Effector CD4-positive, alpha-beta T cell (primary cell): ENCODE measurements around the gene LDLRAD3.
"Not testable (repeated sequence)": the region's sequence is repeated elsewhere in the genome, so short reads cannot be mapped to it uniquely, and the experiment has no call there.

Experiments
- DNase-seq: peaks from one replicate; pipeline ENCODE4 v3.0.0-alpha.2; 2020

Gene LDLRAD3

DNA sequence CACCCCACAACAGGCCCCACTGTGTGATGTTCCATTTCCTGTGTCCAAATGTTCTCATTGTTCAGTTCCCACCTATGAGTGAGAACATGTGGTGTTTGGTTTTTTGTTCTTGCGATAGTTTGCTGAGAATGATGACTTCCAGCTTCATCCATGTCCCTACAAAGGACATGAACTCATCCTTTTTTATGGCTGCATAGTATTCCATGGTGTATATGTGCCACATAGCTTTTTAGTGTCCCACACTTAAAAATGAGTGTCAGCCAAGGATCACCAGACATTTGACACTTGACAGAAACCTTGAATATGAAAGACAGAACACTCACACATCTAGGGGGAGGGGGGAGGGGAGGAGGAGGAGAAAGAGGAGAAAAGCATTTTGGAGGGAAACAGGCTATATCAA lies 245.9 kb downstream of the LDLRAD3 start:
- not testable (repeated sequence) for DNase-seq

DNA sequence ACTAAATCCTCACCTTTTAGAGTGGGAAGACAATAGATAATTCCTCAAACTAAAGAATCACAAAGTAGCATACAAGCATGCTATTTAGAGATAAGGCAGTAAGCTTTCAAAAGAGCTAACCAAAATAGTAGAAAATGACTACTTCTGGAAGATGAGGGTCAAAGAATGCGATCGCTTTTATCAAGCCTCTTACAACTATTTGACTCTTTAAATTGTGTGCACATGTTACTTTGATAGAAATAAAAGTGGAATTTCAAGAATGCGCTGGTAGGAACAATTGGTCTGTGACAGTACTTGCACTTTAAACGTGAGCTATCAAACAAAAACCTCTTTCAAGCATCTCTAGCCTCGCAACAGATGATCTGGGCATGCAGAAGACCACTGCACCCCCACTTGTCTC lies 248.1 kb downstream of the LDLRAD3 start:
- DNase-seq = no peak

DNA sequence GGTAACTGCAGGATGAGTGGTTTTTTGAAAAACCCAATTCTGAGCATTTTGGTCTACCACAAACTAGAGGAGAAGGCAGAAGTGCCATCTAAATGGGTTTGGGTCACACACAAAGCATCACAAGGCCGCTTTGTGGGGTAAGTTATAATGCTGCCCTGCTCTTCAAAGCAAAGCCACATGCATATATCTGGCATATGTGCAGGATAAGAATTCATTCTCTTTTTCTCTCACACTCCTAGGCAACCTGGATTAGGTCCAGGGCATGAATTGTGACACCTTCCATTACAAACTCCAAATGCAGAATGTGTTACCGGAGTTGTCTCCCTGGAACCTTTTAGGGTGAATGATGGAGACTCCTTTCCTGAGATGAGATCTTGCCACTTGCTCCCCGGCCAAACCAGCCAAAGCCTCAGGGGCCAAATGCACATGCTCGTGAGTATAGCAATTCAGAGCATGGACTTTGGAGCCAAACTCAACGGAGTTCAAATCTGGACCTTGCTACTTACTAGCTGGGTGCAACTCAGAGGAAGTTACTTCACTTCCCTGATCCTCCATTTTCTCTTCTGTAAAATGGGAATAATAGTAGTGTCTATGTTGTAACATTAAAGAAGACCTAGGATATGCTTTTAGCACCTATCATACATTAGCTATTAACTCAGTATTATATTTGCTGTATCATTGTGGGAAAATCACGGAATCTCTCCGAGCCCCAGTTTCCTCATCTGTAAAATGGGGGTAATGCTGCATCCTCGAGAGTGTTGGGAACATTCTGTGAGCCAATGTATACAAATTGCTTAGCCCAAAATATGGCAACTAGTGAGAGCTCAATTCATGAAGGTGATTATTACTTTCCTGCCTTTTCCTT lies 248.8 kb downstream of the LDLRAD3 start:
- no peak for DNase-seq

DNA sequence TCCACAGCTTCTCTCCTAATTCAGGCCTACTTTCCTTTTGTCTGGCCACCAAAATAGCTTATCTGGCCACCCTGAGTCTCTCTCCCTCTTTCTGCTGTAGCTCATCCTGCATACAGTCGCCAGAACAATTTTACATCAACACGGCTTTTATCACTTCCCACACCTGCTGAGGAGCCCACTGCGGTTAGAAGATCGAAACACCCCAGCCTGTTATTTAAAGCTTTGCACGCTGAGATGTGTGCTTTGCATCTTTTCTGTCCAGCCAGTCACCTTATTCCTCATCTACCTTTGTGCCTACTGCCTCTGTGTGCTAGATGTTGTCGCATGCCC lies 249.4 kb downstream of the LDLRAD3 start:
- no peak for DNase-seq

DNA sequence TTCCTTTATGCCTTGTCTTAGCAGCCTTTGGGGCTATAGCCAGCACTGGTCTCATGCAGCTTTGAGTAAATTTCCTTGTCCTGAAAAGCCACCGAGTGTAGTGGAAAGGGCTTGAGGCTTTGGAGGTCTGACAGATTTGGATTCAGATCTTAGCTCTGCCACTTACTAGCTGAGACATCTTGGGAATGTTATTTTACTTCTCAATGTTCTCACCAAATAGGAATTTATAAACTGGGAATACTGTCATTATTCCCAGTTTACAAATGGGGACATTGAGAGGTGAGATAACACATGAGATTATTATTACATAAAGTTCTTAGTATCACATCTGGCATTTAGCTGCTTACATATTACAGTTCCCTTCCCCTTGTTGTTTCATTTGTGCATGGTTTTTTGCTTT lies 249.9 kb downstream of the LDLRAD3 start:
- DNase-seq = no peak

DNA sequence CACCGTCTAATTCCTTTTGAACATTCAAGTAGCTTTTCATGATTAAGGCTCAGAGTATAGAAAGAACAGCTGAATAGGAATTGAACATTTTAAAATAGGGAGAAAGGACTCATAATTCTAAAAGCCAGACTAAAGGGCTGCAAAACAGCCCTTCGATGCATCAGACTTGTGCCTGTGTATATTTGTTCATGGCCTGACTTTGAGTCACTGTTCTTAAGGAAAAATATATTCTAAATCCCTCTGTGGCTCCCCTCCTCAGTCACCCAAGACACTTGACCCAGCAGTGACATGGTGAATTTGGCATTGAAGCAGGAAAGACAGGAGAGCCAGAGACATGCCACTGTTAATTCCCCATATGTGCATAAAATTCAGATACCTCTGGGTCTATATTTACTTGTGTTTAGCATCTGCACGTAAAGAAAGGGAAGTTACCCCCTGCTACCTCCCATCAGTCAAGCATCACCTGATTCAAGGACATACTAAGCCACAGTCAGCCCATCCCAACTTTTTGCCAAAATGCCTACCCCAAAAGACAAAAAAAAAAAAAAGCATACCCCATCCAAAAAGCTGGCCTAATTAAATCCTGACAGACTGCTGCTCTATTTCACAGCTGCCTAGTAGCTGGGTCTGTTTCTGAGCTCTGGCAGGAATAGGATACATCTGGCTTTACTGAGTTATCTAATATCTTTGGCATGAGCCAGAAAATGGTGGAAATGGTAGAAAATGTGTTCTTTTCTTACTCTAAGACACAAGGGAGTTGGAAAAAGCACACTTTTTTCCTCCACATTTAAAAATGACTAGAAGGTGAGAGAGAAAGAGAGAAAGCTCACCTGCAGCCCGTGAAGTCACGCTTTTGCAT lies 251.9 kb downstream of the LDLRAD3 start:
- no peak for DNase-seq

DNA sequence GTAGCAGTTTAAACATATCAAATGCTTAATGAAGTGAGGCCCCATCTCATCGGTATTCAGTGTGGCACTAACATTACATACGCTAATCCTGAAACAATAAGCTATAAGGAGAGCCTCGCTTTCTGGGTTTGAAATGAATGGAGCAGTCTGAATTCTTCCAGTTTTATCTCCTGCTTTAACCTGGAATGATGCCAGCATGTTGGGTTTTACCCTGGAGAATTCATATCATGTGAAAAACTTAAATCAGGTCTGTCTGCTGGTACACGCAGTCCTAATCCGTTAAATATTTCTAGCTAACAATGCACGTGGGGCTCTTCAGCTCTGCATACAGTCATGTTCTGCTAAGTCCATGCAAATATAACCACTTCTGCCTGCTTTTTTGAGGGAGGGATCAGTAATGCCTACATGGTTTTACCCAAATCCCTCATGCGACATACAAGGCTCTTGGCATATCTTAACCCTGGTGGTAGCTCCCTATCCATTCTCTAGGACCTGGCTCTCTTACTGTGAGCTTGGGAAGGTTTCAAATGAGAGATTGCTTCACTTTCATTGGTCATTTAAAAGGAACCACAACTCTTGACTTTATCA lies 252.6 kb downstream of the LDLRAD3 start:
- no peak for DNase-seq

DNA sequence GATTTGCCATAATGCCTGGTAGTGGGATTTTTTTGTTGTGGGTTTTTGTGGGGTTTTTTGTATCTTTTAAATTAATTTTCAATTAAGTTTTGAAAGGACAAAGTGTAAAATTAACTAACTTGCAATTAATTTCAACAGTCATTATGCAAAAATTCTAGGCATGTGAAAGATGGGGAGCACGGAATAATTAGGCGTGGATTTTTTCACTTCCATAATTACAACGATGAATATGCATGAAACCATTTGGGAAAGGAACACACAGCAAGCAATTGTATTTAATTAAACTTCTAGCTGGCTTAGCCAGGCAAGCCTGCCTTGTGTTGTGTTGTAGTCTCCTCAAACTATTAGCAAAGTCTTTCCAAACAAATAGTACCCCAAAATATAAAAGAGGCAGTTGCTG lies 257.5 kb downstream of the LDLRAD3 start:
- no peak for DNase-seq

DNA sequence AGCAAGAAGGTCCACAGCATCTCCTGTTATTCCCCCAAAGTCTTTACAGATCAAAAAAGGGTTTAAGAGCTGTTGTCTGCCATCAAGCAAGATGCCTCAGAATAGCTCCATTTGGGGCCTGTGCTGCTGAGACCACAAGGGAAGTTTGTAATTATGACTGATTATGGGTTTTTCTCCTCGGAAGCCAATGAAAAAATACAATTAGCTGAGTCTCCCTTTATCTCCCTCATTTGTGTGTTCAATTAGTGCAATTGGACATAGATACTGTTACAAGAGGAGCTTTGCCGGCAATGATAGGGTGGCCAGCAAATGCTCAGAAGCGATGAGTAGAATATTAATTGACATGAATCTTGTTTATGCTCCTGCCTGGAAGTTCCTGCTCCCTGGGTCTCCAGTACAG lies 261.7 kb downstream of the LDLRAD3 start:
- no peak for DNase-seq

DNA sequence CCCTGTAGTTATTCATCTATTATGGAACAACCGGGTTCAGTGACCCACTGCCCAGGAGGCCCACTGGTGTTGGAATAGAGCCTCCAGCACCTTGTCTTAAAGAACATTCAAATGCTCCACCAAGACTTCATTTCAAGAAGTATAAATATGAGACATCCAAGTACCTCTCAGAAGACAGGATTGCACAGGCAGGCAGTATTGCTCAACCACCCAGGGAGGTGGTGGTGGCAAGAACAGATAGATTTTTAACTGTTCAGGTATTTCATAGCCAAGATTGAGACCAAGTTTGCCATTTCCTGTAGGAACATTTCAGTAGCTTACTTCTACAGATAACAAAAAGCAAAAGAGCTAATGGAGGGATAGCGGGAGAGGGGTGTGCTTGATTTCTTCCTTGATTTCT lies 266.7 kb downstream of the LDLRAD3 start:
- no peak for DNase-seq

DNA sequence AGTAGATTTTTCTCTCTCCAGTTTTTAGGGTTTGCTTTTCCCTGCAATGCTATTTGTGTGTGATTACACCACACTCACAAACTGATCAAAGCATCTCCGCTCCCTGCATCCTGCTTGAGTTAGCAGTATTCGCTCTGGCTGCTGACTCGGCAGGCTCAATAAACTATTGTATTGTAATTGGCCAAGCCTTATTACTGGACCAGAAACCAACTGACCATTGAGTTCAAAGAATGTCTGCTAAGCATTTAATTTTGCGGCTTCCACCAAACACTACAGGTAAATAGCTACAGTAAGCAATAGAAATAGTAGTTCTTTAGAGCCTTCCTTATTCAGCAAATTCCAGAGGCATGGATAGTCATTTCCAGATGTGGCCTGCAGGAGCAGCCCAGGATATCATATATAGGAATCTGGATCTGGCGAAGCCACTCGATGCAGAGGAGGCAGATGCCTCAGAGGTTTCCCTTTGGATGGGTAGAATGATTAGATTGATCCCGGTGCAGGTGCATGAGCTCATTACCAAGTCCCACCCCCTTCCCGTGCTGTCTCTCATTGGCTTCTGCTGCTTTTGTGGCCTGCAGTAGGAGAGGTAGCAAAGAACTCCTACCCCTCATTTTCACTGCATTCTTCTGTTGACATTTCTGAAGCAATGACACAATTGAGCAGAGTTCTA lies 268.0 kb downstream of the LDLRAD3 start:
- DNase-seq = no peak

DNA sequence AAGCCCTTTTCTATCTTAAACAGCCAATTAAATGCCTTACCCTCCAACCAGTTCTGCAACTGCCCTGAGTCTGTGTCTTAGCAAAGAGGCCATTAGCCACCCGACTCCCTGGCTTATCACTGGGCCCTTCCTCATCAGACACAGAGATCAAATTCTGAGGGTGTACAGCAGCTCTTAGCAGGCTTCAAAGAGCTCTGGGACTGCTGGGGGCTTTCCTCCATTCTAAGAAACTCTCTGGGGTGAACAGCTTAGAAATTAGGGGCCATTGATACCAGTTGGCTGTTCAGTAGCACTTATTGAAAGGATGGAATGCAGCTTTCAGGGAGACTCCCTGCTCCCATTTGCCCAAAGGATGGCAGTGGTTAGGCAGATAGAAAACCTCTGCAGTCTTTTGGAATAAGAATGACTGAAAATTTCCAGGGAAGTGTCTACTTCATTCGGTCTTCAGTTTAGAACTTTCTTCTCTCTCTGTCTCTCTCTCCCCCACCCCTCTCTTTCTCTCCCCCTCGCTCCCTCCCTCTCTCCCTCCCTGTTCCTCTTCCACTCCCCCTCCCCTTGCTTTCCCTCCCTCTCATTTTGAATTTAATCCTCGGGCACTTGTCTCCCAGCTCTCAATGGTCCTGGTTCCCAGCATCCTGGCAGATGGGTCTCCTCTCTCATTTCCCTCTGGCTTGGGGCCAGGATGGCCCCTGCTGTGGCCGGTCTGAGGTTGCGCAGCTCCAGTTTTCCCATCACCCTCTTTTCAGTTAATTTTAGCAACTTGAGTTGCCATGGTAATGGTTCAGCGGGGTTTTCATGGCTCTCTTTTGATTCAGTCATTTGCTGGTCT lies 268.9 kb downstream of the LDLRAD3 start:
- DNase-seq = no peak

DNA sequence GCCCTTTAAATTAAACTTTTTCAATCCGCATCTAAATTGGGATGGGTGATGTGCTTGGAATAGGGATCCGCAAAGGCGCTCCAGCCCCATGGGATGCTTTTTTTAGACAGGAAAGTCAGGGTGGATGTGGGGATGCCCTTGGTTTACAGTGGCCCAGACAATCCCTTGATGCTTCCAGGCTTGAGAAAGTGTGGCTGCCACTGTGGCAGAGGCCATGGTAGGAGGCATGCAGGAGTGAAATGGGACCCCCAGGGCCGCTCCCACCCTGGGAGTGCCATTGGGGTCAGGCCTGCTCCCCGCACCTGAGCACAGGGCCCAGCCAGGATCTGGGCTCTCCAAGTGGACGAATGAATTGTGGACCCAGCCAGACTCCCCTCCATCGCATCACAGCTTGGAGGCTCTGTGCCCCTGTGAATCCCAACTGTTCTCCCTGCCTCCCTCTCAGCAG lies 269.6 kb downstream of the LDLRAD3 start:
- DNase-seq = no peak

DNA sequence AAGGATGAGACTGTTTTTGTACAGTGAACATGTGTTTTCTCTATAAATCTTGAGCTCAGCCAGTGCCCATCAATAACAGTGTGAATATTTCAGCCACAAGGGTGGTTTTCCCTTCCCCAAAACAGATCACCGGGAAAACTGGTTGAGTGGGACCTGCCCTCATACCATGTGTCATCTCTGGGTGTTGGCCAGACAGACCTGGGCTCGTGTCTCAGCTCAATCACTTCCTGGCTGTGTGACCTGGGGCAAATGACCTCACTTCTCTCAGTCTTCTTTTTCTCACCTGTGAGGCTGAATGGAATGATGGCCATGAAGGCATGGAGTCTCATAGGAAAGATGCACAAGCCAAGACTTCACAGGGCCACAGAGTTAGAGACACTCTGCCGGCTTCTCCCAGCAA lies 270.6 kb downstream of the LDLRAD3 start:
- DNase-seq = no peak

DNA sequence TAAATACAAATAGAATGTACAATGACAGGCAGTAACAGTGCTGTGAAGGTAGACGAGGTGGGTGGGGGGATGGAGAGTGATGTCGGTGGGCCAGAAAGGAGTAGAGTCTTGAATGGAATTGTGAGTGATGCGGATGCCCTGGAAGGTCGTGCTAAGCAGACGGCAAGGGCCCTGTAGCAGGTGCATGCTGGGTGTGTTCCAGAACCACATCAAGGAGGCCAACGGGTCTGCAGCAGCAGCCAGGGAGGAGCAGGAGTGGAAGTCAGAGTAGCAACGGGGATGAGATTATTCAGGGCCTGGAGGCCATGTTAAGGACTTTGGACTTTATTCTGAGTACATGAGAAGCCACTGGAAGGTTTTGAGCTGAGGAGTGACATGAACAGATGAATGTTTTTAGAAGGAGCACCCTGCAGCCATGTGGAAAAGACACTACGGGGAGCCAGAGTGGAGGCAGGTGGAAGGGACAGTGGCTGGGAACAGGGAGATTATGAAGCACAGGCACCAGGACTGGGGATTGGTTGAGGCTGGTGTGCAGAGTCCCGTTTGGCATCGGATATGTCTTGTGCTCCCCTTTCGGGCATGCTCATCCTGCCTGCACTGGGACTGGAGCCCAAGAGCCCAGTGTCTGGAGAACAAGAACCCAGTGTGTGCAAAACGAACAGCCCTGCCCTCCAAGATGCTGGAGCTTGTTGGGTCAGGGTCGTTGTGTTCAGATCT lies 271.3 kb downstream of the LDLRAD3 start:
- DNase-seq = no peak

DNA sequence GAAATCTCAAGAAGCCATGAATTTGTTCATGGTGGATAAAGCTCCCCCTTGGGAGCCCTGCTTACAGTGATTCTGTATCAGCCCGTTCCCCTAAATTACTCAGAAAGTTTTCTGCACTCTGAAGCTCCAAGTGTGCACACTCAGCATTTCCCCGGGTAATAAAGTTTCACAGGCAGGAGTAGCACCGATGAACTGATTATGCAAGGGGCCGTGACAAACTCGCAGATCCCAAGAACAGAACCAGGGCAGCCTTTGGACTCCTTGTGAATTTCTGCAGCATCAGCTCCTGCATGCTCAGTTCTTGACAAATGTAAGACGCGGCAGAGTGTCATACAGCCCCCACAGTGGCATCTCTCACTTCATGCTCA lies 271.8 kb downstream of the LDLRAD3 start:
- DNase-seq = no peak

DNA sequence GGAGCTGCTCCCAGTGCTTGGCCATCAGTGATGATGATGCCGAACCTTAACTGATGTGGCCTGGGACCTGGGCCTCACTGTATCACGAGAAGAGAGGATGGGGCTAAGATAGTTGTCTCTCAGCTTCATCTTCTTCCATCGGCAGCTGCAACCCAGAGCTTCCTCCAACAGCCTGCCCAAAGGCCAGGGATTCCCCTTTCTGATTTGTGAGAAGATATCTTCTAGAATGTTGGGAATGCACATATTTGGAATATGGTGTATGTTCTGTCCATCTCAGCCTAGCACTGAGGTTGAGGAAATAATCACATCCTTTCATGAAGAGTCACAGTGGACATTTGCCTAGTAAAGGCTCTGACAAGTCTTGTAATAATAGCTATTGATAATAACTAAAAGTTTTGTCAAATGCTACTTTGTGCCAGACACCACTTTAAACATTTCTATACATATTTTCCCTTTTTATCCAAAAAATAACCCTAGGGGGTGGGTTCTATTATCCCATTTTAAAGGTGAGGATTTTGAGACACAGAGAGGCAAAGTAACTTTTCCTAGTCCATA lies 272.3 kb downstream of the LDLRAD3 start:
- no peak for DNase-seq

DNA sequence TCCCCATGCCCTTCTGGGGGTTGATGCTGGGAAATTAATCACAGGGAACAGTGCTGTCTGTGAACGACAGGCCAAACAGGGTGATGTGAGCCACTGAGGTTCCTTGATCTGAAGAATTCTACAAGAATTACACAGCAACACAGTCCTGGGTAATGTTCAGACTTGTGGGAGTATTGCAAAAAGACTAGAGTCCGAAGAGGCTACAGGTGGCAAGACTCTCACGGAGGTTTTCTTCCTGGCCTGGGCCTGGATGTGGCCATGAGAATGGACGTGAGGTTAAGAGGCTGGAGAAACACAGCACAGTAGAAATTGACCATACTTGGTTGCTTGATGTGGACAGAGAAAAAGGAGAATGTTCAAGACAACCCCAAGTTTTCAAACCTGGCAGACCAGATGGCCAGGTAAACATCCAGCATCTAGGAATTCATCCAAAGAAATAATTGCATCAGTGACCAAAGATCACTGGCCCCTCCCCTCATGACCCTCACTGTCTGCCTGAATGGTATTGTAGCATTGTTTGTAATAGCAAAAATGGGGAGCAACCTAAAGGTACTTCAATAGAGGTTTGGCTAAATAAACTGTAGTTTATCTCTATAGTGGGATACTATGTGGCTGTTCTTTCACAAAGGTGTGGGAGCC lies 274.5 kb downstream of the LDLRAD3 start:
- no peak for DNase-seq

DNA sequence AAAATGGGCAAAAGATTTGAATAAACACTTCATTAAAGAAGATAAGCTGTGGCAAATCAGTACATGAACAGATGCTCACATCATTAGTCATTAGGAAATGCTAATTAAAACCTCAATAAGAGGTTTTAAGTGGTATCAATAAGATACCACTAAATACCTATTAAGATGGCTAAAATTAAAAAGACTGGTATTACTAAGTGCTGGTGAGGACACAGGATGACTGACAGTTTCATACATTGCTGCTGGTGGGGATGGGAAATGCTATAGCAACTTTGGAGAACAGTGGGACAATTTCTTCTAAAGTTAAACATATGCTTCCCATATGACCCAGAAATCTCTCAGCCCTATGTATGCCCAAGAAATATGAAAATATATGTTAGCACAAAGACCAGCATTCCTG lies 276.1 kb downstream of the LDLRAD3 start:
- no peak for DNase-seq

DNA sequence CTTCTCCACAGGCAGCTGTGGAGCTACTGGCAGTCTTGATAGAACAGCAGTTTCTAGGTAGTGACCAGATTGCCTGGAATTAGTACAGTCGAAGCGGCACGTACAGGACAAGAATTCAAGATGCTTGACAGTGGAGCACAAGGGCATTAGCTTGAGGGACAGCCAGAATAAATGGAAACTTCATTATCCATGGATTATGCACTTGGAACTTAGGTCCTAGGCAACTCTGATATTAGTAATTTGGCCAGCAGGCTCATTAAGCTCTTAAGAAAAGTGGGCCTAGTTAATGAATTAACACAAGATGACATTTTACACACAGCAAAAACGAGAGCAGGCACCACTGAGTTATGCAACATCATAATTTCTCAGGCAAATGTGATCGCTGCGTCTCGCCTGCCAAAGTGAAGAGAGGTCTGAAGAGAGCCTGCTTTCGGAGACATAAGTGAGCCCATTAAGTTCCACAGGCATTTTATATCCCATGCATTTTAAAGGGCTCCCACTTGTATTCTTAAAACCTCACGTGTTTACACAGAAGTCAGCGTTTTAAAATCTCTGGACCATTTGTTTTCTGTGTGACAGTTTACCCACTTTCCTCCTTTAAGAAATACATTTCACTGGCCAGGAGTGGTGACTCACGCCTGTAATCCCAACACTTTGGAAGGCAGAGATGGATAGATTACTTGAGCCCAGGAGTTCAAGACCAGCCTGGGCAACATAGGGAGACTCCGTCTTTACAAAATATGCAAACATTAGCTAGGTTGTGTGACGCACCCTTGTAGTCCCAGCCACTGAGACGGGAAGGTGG lies 279.2 kb downstream of the LDLRAD3 start:
- DNase-seq = no peak
